ENCODE results near the gene OCLN.

GRCh38 chr5:69468631-69469030, 24.0 kb upstream of the OCLN start:
- TF ChIP-seq CTCF (conservative IDR thresholded peaks at IDR 0.05), result no peak
- no peak for TF ChIP-seq ZFX (IDR thresholded peaks at IDR 0.05)
